Transverse colon (tissue), 4 donors: ENCODE measurements around the gene HRH2. TPM values are rescaled to one million over a fixed set of nuclear protein-coding genes. Genes with fewer than 3 reads are reported as not detected.

Experiments used
- DNase-seq: peaks from one replicate; pipeline ENCODE4 v3.0.0-alpha.2; 2019
- H3K27ac ChIP-seq, 4 donors: fragments of 200-600 bp; sonication (generic); 2 replicates each; pipeline ENCODE4 v1.5.1; 2016 to 2018; ENCODE audit warnings: inconsistent platforms in 4 of 4
- H3K27me3 ChIP-seq: fragments of 200-600 bp; sonication (generic); 2 replicates; pipeline ENCODE4 v1.5.1; 2017; ENCODE audit warnings: inconsistent platforms
- H3K36me3 ChIP-seq, 4 donors: fragments of 200-600 bp; sonication (generic); 2 replicates each; pipeline ENCODE4 v1.5.1; 2017 to 2019; ENCODE audit warnings: inconsistent platforms in 4 of 4
- H3K4me1 ChIP-seq, 4 donors: fragments of 200-600 bp; sonication (generic); 2 replicates each; pipeline ENCODE4 v1.5.1; 2017 to 2020; ENCODE audit warnings: inconsistent platforms in 4 of 4
- H3K4me3 ChIP-seq, 4 donors: fragments of 200-600 bp; sonication (generic); 1 replicate in 1 of 4; 2 replicates in 3 of 4; pipeline versions ENCODE4 v1.5.1 to v1.6.1; 2017 to 2019; ENCODE audit warnings: inconsistent platforms in 4 of 4
- H3K9me3 ChIP-seq, 2 donors: fragments of 200-600 bp; sonication (generic); 2 replicates each; pipeline ENCODE4 v1.5.1; 2017 to 2019; ENCODE audit warnings: inconsistent platforms in 2 of 2
- EP300 ChIP-seq: sonication (generic); formaldehyde crosslinking; IDR thresholded peaks from one replicate; pipeline ENCODE4 v1.6.1; 2017; ENCODE audit warnings: antibody characterized with exemption, low read depth
- POLR2A ChIP-seq: fragments of 450-650 bp; IDR thresholded peaks from one replicate; pipeline ENCODE4 v1.6.1; 2016; ENCODE audit warnings: antibody characterized with exemption, mild to moderate bottlenecking, moderate library complexity
- POLR2AphosphoS5 ChIP-seq, 3 donors: sonication (generic); formaldehyde crosslinking; IDR thresholded peaks; one replicate each; pipeline ENCODE4 v1.6.1; 2016; ENCODE audit warnings: antibody characterized with exemption in 3 of 3
- WGBS, 2 donors: methylation state at CpG; one replicate each; pipeline ENCODE4 v1.1.5; 2018; ENCODE audit warnings: low coverage in 1 of 2; 5-methylcytosine and 5-hydroxymethylcytosine counted together
- in situ Hi-C, 4 donors: fragments of 200-750 bp; cut with MboI; loops; one replicate each; pipeline versions ENCODE4 v1.15.0 to v1.15.1; 2017; ENCODE audit warnings: low sequenced_read_pairs in 3 of 4, low pct_ligation_motif_present in 1 of 4, low pct_unique_long_range_greater_than_20kb in 1 of 4
- intact Hi-C: fragments of 100-400 bp; cut with DNase I; formaldehyde crosslinking; loops from one replicate; pipeline ENCODE4 v1.15.1; 2023; ENCODE audit warnings: low total_unique reads
- total RNA-seq, 4 donors: library from RNA; depleted of rRNA; stranded (reverse); fragments of >200 nt; gene quantifications; one replicate each; pipeline ENCODE4 v1.1.0, GENCODE V29; 2016
- TF ChIP-seq, protein P1 (sequence below), 5 experiments: fragments of 200-600 bp in 3 of 5; fragments of 450-650 bp in 2 of 5; sonication (generic) in 3 of 5; IDR thresholded peaks; 1 replicate in 2 of 5; 2 replicates in 3 of 5; pipeline ENCODE4 v1.5.1; 2016 to 2017; ENCODE audit warnings: antibody characterized with exemption in 5 of 5, inconsistent platforms in 3 of 5, mild to moderate bottlenecking in 2 of 5, moderate library complexity in 1 of 5

Gene HRH2
- total RNA-seq, 4 donors from 2014 or later: 0.20 to 1.5 (median 0.74) TPM

DNA sequence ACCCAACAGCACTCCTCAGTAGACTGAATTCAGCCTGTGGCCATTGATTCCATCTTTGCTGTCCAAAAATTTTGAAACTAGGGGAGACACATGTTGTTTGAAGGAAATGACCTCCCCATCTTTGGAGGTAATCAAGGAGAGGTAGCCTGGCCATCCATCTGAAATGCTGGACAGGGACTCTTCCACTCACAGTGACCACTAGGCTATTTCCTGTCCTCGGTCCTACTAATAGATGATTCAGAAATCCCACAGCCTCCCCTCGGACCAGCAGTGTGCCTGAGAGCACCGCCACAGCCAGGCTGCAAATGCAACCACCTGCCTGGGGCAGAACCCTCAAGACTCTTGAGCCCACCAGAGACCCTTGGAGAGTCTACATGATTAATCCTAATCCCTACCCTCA is 12.5 kb downstream of the HRH2 start:
- intact Hi-C loops (no loop called here), in situ Hi-C loops (no loop called here)
- Histone ChIP-seq H3K4me3 (no peak overlapping the region), H3K4me1 (no peaks in the 10 kb centered on the region), H3K27me3 (no peaks in the 10 kb centered on the region), H3K9me3 (no peaks in the 10 kb centered on the region), H3K36me3 (no peaks in the 10 kb centered on the region), H3K27ac (no peak overlapping the region)
- WGBS, 2 donors: 86% methylated on average over 1 to 3 of the region's 3 CpGs
- TF ChIP-seq POLR2A (no peak), EP300 (no peak)
- DNase-seq: no peak

GRCh38 chr5:175671013-175671412 is 13.1 kb downstream of the HRH2 start:
- no peak for DNase-seq
- WGBS, 2 donors: 0 to 14% methylated on average over 2 to 4 of the region's 4 CpGs
- Histone ChIP-seq H3K4me1 (no peaks in the 10 kb centered on the region), H3K36me3 (no peaks in the 10 kb centered on the region), H3K4me3 (no peak overlapping the region), H3K27me3 (no peaks in the 10 kb centered on the region), H3K27ac (no peak overlapping the region), H3K9me3 (no peaks in the 10 kb centered on the region)
- TF ChIP-seq EP300: no peak
- no peak for TF ChIP-seq POLR2AphosphoS5 (IDR thresholded peaks at IDR 0.05)
- no peak for TF ChIP-seq POLR2A
- TF ChIP-seq, protein P1, sequence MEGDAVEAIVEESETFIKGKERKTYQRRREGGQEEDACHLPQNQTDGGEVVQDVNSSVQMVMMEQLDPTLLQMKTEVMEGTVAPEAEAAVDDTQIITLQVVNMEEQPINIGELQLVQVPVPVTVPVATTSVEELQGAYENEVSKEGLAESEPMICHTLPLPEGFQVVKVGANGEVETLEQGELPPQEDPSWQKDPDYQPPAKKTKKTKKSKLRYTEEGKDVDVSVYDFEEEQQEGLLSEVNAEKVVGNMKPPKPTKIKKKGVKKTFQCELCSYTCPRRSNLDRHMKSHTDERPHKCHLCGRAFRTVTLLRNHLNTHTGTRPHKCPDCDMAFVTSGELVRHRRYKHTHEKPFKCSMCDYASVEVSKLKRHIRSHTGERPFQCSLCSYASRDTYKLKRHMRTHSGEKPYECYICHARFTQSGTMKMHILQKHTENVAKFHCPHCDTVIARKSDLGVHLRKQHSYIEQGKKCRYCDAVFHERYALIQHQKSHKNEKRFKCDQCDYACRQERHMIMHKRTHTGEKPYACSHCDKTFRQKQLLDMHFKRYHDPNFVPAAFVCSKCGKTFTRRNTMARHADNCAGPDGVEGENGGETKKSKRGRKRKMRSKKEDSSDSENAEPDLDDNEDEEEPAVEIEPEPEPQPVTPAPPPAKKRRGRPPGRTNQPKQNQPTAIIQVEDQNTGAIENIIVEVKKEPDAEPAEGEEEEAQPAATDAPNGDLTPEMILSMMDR (IDR thresholded peaks at IDR 0.05): no peak
- intact Hi-C loops: no loop called here
- in situ Hi-C loops: no loop called here

- no peaks in the 10 kb centered on the region for H3K36me3 ChIP-seq
- H3K4me3 ChIP-seq: no peak overlapping the region
- intact Hi-C loops: no loop called here
- DNase-seq: no peak
- WGBS, 2 donors: 61 to 73% methylated on average over 10 to 12 of the region's 12 CpGs
- TF ChIP-seq POLR2AphosphoS5 (IDR thresholded peaks at IDR 0.05): no peak
- no peak for TF ChIP-seq POLR2A
- TF ChIP-seq, protein P1 (IDR thresholded peaks at IDR 0.05): no peak
- no peak for TF ChIP-seq EP300
- H3K27ac ChIP-seq: no peak overlapping the region
- no peaks in the 10 kb centered on the region for H3K9me3 ChIP-seq
- no peaks in the 10 kb centered on the region for H3K27me3 ChIP-seq
- no peaks in the 10 kb centered on the region for H3K4me1 ChIP-seq
- in situ Hi-C loops: no loop called here
Observed at GRCh38 chr5:175672976-175673648, 15.2 kb downstream of the HRH2 start.

- intact Hi-C loops: no loop called here
- DNase-seq: no peak
- no peaks in the 10 kb centered on the region for H3K27me3 ChIP-seq
- no peak overlapping the region for H3K27ac ChIP-seq
- 62 to 100% methylated on average over 1 to 5 of the region's 5 CpGs for WGBS, 2 donors
- H3K36me3 ChIP-seq: no peaks in the 10 kb centered on the region
- no peak overlapping the region for H3K4me3 ChIP-seq
- TF ChIP-seq POLR2AphosphoS5 (IDR thresholded peaks at IDR 0.05) (no peak), POLR2A (no peak)
- no peaks in the 10 kb centered on the region for H3K9me3 ChIP-seq
- in situ Hi-C loops: no loop called here
- no peaks in the 10 kb centered on the region for H3K4me1 ChIP-seq
Observed at GRCh38 chr5:175674731-175675346, 17.0 kb downstream of the HRH2 start.

- no peak for TF ChIP-seq EP300
- TF ChIP-seq POLR2A: no peak
- TF ChIP-seq, protein P1 (IDR thresholded peaks at IDR 0.05): no peak
- TF ChIP-seq POLR2AphosphoS5 (IDR thresholded peaks at IDR 0.05): no peak
- intact Hi-C loops (no loop called here), in situ Hi-C loops (no loop called here)
- no peak for DNase-seq
- Histone ChIP-seq H3K4me1 (no peaks in the 10 kb centered on the region), H3K36me3 (no peaks in the 10 kb centered on the region), H3K27me3 (no peaks in the 10 kb centered on the region), H3K27ac (no peak overlapping the region), H3K9me3 (no peaks in the 10 kb centered on the region), H3K4me3 (no peak overlapping the region)
- WGBS, 2 donors: 81 to 100% methylated on average over 4 to 10 of the region's 10 CpGs
Observed at GRCh38 chr5:175675873-175676272, 18.0 kb downstream of the HRH2 start.
